Omental fat pad (tissue), 4 donors: ENCODE results near the gene NFIA. TPM values are rescaled to one million over a fixed set of nuclear protein-coding genes. Genes with fewer than 3 reads are reported as not detected.

Source experiments
- ATAC-seq: fragments of 150-250 bp; one replicate; pipeline ENCODE4 v1.9.1; 2016; ENCODE audit warnings: mild to moderate bottlenecking, moderate library complexity; ENCODE audit not compliant: low FRiP score
- DNase-seq: peaks from one replicate; pipeline ENCODE4 v3.0.0-alpha.2; 2019; ENCODE audit warnings: low spot score
- CTCF ChIP-seq, 3 donors: fragments of 450-650 bp; IDR thresholded peaks; one replicate each; pipeline ENCODE4 v1.5.1; 2016 to 2017; ENCODE audit warnings: antibody characterized with exemption in 3 of 3, mild to moderate bottlenecking in 3 of 3, moderate library complexity in 2 of 3
- total RNA-seq, 4 donors: library from RNA; depleted of rRNA; stranded (reverse); fragments of >200 nt; gene quantifications; one replicate each; pipeline ENCODE4 v1.1.0, GENCODE V29; 2016

The NFIA gene
- total RNA-seq, 4 donors from 2014 or later: 61.1 to 159 (median 77.5) TPM

DNA sequence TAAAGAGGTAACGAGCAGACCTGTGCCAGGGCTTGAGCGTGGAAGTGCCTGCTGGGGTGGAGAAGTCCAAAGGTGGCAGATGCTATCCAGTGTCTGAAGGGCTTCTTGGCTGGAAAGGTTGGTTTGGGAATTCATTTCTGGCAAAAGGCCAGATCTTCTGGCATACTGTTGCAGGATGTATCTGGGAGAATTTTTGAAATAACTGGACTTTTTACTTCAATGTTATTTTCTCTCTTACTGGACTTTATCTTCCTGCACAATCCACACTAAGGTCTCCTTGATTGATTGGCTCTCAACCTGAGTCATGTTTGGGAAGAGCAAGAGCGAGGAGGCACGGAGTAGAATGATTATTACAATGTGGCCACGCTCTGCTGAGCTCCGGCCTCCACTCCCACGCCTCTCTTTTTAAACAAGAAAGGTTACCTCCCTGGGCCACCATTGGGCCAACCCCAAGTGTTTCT, 364.2 kb downstream of the NFIA start:
- no peak for TF ChIP-seq CTCF (IDR thresholded peaks at IDR 0.05)
- ATAC-seq (peak; percentile 69), DNase-seq (no peak)

- no peak for TF ChIP-seq CTCF (IDR thresholded peaks at IDR 0.05)
- ATAC-seq: no peak
- no peak for DNase-seq
Observed at GRCh38 chr1:61447106-61447967, 365.0 kb downstream of the NFIA start.

DNA sequence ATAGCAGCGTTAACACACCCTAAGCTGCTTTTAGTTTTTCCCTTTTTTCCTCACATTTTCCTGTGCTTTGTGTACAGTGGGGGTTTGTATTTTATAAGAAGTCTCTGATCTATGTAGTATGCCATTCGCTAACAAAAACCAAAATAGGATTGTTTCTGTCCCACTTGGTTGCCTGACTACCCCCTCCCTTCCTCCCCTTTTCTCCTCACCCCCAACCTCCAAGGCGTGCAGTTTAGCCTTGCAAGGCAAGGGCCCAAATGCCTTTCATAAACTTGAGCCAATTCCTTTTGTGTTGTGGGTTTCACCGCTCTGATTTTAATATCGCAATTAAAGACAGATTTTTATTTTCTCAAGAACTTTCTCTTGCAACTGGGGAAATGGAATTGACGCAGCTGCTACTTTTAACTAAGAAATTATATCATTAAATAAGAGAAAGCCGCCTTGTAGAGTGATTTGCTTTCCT, 365.6 kb downstream of the NFIA start:
- no peak for TF ChIP-seq CTCF (IDR thresholded peaks at IDR 0.05)
- ATAC-seq: no peak
- DNase-seq: no peak

GRCh38 chr1:61448914-61449313, 366.6 kb downstream of the NFIA start:
- ATAC-seq (no peak), DNase-seq (no peak)
- no peak for TF ChIP-seq CTCF (IDR thresholded peaks at IDR 0.05)

DNA sequence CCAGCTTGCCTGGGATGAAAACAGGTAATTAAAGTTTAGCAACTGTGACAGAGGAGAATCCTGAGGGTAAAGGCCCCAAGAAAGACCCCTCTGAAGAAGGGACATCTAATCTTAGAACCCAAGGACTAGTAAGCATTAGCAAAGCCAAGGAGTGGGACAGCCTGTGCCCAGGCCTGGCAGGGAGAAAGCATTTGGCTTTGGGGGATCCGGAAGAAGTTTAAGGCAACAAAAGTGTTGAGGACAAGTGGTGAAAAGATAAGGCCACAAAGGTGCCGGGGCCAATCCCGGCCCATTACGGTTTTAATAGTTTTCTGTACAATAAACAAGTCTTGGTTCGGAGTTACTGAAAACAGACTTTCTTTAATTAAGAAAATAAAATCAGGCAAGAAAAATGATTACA, 367.0 kb downstream of the NFIA start:
- TF ChIP-seq CTCF (IDR thresholded peaks at IDR 0.05): no peak
- ATAC-seq: no peak
- no peak for DNase-seq

DNA sequence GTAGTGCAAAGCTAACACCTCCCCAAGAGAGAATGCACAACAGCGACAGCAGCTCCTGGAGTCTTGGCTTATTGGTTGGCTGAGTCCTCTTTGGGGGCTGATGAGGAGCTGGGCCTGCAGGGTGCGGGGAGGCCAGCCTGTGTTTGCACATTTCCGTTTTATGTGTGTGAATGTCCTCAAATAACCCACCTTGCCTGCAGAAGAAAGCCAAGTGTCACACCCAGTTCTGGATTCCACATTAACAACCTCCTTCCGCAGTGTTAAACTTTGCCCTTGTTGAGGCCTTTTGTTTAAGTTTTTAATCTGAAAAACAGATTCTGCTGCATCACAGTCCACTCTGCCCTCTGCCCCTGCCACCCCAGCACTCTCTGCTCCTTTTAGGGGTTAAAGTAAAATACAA, 368.1 kb downstream of the NFIA start:
- TF ChIP-seq CTCF (IDR thresholded peaks at IDR 0.05): no peak
- ATAC-seq (no peak), DNase-seq (no peak)
